ENCODE results near the gene PEX16. TPM values are rescaled to one million over a fixed set of nuclear protein-coding genes. Genes with fewer than 3 reads are reported as not detected.

Gene PEX16
- total RNA-seq, 1 donor from 2014 or later = 20.7 TPM

GRCh38 chr11:45949992-45950407 is 32.3 kb upstream of the PEX16 start:
- H3K4me3 Mint-ChIP-seq = no peak overlapping the region
- H3K9me3 Mint-ChIP-seq = no peaks in the 10 kb centered on the region
- H3K4me1 Mint-ChIP-seq = no peaks in the 10 kb centered on the region
- H3K27me3 Mint-ChIP-seq (ENCODE audit: low read depth) = no peaks in the 10 kb centered on the region
- peaks cover 35% of the 10 kb centered on the region for H3K36me3 Mint-ChIP-seq
- no peak overlapping the region for H3K27ac Mint-ChIP-seq
- no peak for DNase-seq (ENCODE audit: low spot score in 2 of 2, unreplicated experiment in 2 of 2)
- no peak for TF ChIP-seq CTCF (IDR thresholded peaks at IDR 0.05; ENCODE audit: unreplicated experiment)

GRCh38 chr11:45948356-45948755 is 30.7 kb upstream of the PEX16 start:
- no peaks in the 10 kb centered on the region for H3K4me1 Mint-ChIP-seq
- peaks cover 40% of the 10 kb centered on the region for H3K36me3 Mint-ChIP-seq
- H3K4me3 Mint-ChIP-seq = no peak overlapping the region
- no peak for DNase-seq (ENCODE audit: low spot score in 2 of 2, unreplicated experiment in 2 of 2)
- no peak overlapping the region for H3K27ac Mint-ChIP-seq
- H3K9me3 Mint-ChIP-seq = no peaks in the 10 kb centered on the region
- TF ChIP-seq CTCF (IDR thresholded peaks at IDR 0.05; ENCODE audit: unreplicated experiment) = no peak
- H3K27me3 Mint-ChIP-seq (ENCODE audit: low read depth) = no peaks in the 10 kb centered on the region

- H3K36me3 Mint-ChIP-seq = peaks cover 37% of the 10 kb centered on the region
- no peak overlapping the region for H3K27ac Mint-ChIP-seq
- DNase-seq (ENCODE audit: low spot score in 2 of 2, unreplicated experiment in 2 of 2) = no peak
Measured at GRCh38 chr11:45947885-45948284, 30.2 kb upstream of the PEX16 start.

GRCh38 chr11:45945397-45945999 is 27.8 kb upstream of the PEX16 start:
- Mint-ChIP-seq H3K36me3 (peaks cover 47% of the 10 kb centered on the region), H3K4me3 (no peak overlapping the region), H3K27me3 (ENCODE audit: low read depth) (no peaks in the 10 kb centered on the region), H3K4me1 (no peaks in the 10 kb centered on the region), H3K27ac (no peak overlapping the region), H3K9me3 (no peaks in the 10 kb centered on the region)
- no peak for TF ChIP-seq CTCF (IDR thresholded peaks at IDR 0.05; ENCODE audit: unreplicated experiment)
- no peak for DNase-seq (ENCODE audit: low spot score in 2 of 2, unreplicated experiment in 2 of 2)

More at GRCh38 chr11:45947885-45948284, 30.2 kb upstream of the PEX16 start:
- Mint-ChIP-seq H3K27me3 (ENCODE audit: low read depth) (no peaks in the 10 kb centered on the region), H3K4me3 (no peak overlapping the region), H3K9me3 (no peaks in the 10 kb centered on the region), H3K4me1 (no peaks in the 10 kb centered on the region)
- TF ChIP-seq CTCF (IDR thresholded peaks at IDR 0.05; ENCODE audit: unreplicated experiment) = no peak

- H3K9me3 Mint-ChIP-seq = no peaks in the 10 kb centered on the region
- H3K27me3 Mint-ChIP-seq (ENCODE audit: low read depth) = no peaks in the 10 kb centered on the region
Measured at GRCh38 chr11:45942381-45942780, 24.7 kb upstream of the PEX16 start.

More at GRCh38 chr11:45942381-45942780, 24.7 kb upstream of the PEX16 start:
- H3K27ac Mint-ChIP-seq = no peak overlapping the region
- peaks cover 36% of the 10 kb centered on the region for H3K36me3 Mint-ChIP-seq
- no peak overlapping the region for H3K4me3 Mint-ChIP-seq
- no peak for DNase-seq (ENCODE audit: low spot score in 2 of 2, unreplicated experiment in 2 of 2)
- TF ChIP-seq CTCF (IDR thresholded peaks at IDR 0.05; ENCODE audit: unreplicated experiment) = no peak
- no peaks in the 10 kb centered on the region for H3K4me1 Mint-ChIP-seq
